Measurements from ENCODE around the gene RBMS1.

RBMS1 gene

GRCh38 chr2:160336635-160337034, 157.0 kb downstream of the RBMS1 start:
- no peak for TF ChIP-seq EZH2phosphoT487 (IDR thresholded peaks at IDR 0.05; ENCODE audit: borderline replicate concordance)
- TF ChIP-seq CTCF (conservative IDR thresholded peaks at IDR 0.05; ENCODE audit: low read length): no peak
- peaks cover 3% of the 10 kb centered on the region; the same call in 1 of the 2 replicates for H3F3A ChIP-seq (ENCODE audit: low read depth)
- H2AFZ ChIP-seq (ENCODE audit: low read length): no peak overlapping the region
- H3K4me3 ChIP-seq (ENCODE audit: low read length, poor library complexity, severe bottlenecking): no peak overlapping the region
- H3K4me2 ChIP-seq (ENCODE audit: low read depth, low read length, poor library complexity, severe bottlenecking): no peak overlapping the region
- peaks cover 5% of the 10 kb centered on the region for H4K20me1 ChIP-seq (ENCODE audit: insufficient read depth, low read length, poor library complexity, severe bottlenecking)
- H3K9me2 ChIP-seq (replicated peaks; ENCODE audit: low read depth, low read length): no peaks in the 10 kb centered on the region
- H3K9me3 ChIP-seq (ENCODE audit: insufficient read depth, low read depth, low read length): no peaks in the 10 kb centered on the region
- H3K79me2 ChIP-seq (ENCODE audit: insufficient read depth, low read length): peaks cover 90% of the 10 kb centered on the region
- H3K36me3 ChIP-seq (ENCODE audit: insufficient read depth, low read length): no peaks in the 10 kb centered on the region
- peaks cover 35% of the 10 kb centered on the region for H3K4me1 ChIP-seq (ENCODE audit: insufficient read depth, low read length, poor library complexity, severe bottlenecking)
- H3K27me3 ChIP-seq (ENCODE audit: insufficient read depth, low read length, poor library complexity, severe bottlenecking): no peaks in the 10 kb centered on the region
- H3K9ac ChIP-seq (ENCODE audit: low read depth, low read length, poor library complexity, severe bottlenecking): no peak overlapping the region

- TF ChIP-seq EZH2phosphoT487 (IDR thresholded peaks at IDR 0.05; ENCODE audit: borderline replicate concordance): no peak
- no peak for TF ChIP-seq CTCF (conservative IDR thresholded peaks at IDR 0.05; ENCODE audit: low read length)
- Histone ChIP-seq H3K4me1 (ENCODE audit: insufficient read depth, low read length, poor library complexity, severe bottlenecking) (peaks cover 38% of the 10 kb centered on the region), H3K27me3 (ENCODE audit: insufficient read depth, low read length, poor library complexity, severe bottlenecking) (no peaks in the 10 kb centered on the region), H3F3A (ENCODE audit: low read depth) (peaks cover 3% of the 10 kb centered on the region; the same call in 1 of the 2 replicates), H3K9me2 (replicated peaks; ENCODE audit: low read depth, low read length) (no peaks in the 10 kb centered on the region), H4K20me1 (ENCODE audit: insufficient read depth, low read length, poor library complexity, severe bottlenecking) (peaks cover 8% of the 10 kb centered on the region), H2AFZ (ENCODE audit: low read length) (no peak overlapping the region), H3K79me2 (ENCODE audit: insufficient read depth, low read length) (peaks cover 90% of the 10 kb centered on the region), H3K9ac (ENCODE audit: low read depth, low read length, poor library complexity, severe bottlenecking) (no peak overlapping the region), H3K4me3 (ENCODE audit: low read length, poor library complexity, severe bottlenecking) (no peak overlapping the region), H3K4me2 (ENCODE audit: low read depth, low read length, poor library complexity, severe bottlenecking) (no peak overlapping the region), H3K9me3 (ENCODE audit: insufficient read depth, low read depth, low read length) (no peaks in the 10 kb centered on the region), H3K36me3 (ENCODE audit: insufficient read depth, low read length) (no peaks in the 10 kb centered on the region; the same call in 1 of the 2 replicates)
Measured at GRCh38 chr2:160336105-160336504, 157.5 kb downstream of the RBMS1 start.

- TF ChIP-seq EZH2phosphoT487 (IDR thresholded peaks at IDR 0.05; ENCODE audit: borderline replicate concordance) (no peak), CTCF (conservative IDR thresholded peaks at IDR 0.05; ENCODE audit: low read length) (no peak)
- H3K9me3 ChIP-seq (ENCODE audit: insufficient read depth, low read depth, low read length): no peaks in the 10 kb centered on the region
- peaks cover 3% of the 10 kb centered on the region; the same call in 1 of the 2 replicates for H3F3A ChIP-seq (ENCODE audit: low read depth)
- H3K4me1 ChIP-seq (ENCODE audit: insufficient read depth, low read length, poor library complexity, severe bottlenecking): peaks cover 38% of the 10 kb centered on the region
- H3K4me3 ChIP-seq (ENCODE audit: low read length, poor library complexity, severe bottlenecking): no peak overlapping the region
- no peak overlapping the region for H3K4me2 ChIP-seq (ENCODE audit: low read depth, low read length, poor library complexity, severe bottlenecking)
- H2AFZ ChIP-seq (ENCODE audit: low read length): no peak overlapping the region
- no peaks in the 10 kb centered on the region; the same call in 1 of the 2 replicates for H3K36me3 ChIP-seq (ENCODE audit: insufficient read depth, low read length)
- H4K20me1 ChIP-seq (ENCODE audit: insufficient read depth, low read length, poor library complexity, severe bottlenecking): peaks cover 8% of the 10 kb centered on the region
- no peaks in the 10 kb centered on the region for H3K27me3 ChIP-seq (ENCODE audit: insufficient read depth, low read length, poor library complexity, severe bottlenecking)
- no peak overlapping the region for H3K9ac ChIP-seq (ENCODE audit: low read depth, low read length, poor library complexity, severe bottlenecking)
- peaks cover 92% of the 10 kb centered on the region for H3K79me2 ChIP-seq (ENCODE audit: insufficient read depth, low read length)
- H3K9me2 ChIP-seq (replicated peaks; ENCODE audit: low read depth, low read length): no peaks in the 10 kb centered on the region
Measured at GRCh38 chr2:160335441-160335840, 158.2 kb downstream of the RBMS1 start.
